SH-SY5Y (cell line): ENCODE data around the gene RPF1.

Experiments
- GATA2 ChIP-seq: IDR thresholded peaks from 2 replicates; pipeline ENCODE4 v1.6.1; 2011; ENCODE audit warnings: mild to moderate bottlenecking, low read depth, low read length
- GATA3 ChIP-seq: IDR thresholded peaks from 2 replicates; pipeline ENCODE4 v1.6.1; 2011; ENCODE audit warnings: low read depth, mild to moderate bottlenecking, low read length, moderate library complexity

- no peak for TF ChIP-seq GATA2
- TF ChIP-seq GATA3: no peak
These were observed 27.8 kb downstream of the RPF1 start for GRCh38 chr1:84506729-84507453.
